ENCODE results near the gene CELF2. TPM values are rescaled to one million over a fixed set of nuclear protein-coding genes. Genes with fewer than 3 reads are reported as not detected.

CELF2 gene
- total RNA-seq, 4 donors from 2014 or later, result 28.7 to 55.4 (median 35.0) TPM

DNA sequence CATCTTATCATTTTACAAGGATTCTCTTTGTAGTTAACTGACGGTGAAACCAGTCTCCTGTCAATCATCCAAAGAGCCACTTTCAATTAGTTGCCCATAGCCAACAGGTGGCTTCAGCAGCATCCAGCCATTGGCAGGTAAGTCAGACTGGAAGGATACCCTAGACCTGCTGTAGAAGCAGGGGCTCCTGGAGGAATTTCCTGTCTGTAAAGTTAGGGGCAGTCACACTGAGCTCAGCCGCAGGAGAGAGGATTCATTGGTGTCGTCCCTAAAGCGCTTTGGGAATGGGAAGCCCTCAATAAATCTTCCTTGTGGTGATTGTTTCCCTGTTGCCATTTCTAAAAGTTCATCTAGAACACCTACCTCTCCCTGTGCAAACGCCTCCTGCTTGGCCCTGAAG is 140.4 kb downstream of the CELF2 start:
- no peaks in the 10 kb centered on the region for H3K27me3 ChIP-seq
- 97 to 99% methylated on average over 5 of the region's 5 CpGs for WGBS, 2 donors
- no peaks in the 10 kb centered on the region for H3K9me3 ChIP-seq
- no peak overlapping the region for H3K27ac ChIP-seq
- intact Hi-C loops (cut with DNase I), result no loop called here
- H3K4me1 ChIP-seq, result no peaks in the 10 kb centered on the region
- TF ChIP-seq POLR2A (IDR thresholded peaks at IDR 0.05), result no peak
- TF ChIP-seq CTCF (IDR thresholded peaks at IDR 0.05), result no peak
- H3K4me3 ChIP-seq (replicated peaks in 1 of 3), result no peak overlapping the region
- no peak for DNase-seq
- no peaks in the 10 kb centered on the region for H3K36me3 ChIP-seq

DNA sequence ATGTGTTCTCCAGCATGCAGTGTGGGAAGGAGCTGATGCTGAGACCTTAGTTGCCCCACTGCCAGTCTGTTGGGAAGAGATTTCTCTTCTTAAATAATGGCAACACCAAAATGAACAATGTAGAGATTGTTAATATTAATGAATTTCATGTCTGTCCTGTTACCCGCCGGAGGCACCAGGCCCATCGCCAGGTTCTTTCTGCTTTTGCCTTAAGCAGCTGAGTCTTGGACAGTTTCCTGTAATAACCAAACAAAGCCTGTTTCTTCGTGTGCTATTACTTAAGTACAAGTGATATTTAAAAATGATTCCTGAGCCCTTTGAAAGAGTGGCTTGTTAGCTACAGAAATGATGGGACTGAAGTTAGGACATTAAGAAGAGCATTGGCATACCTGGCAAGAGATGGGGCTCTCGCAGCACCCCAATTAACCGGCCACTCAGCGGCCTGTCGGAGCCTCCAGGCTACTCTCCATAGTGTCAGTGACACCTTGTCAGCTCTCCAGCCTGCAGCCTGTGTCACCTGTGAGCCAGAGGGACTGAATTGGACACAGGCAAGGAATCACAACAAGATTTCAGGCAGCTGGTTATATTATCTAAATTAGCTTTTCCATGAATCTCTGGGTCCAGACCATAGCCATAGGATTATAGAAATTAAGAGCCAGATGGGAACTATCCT is 142.0 kb downstream of the CELF2 start:
- 67 to 83% methylated on average over 8 of the region's 8 CpGs for WGBS, 2 donors
- no peaks in the 10 kb centered on the region for H3K36me3 ChIP-seq

DNA sequence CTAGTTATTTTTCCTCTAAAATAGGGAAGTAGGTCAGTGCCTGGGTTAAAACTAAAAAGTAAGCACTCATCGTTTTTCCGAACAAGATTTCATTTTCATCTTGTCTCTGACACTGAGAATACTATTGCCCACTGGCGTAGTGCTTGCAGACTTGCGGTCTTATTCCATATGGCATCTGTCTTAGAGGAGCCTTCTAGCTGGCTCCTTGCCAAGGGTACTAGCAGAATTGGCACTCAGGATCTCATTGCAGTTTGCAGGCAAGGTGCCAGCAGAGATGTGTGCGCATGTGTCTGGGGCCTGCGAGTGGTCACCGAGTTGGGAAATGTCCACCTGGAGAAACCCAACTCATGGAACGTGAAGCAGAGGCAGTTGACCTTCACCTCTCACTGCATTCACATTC is 143.4 kb downstream of the CELF2 start:
- Histone ChIP-seq H3K4me3 (replicated peaks in 1 of 3) (no peak overlapping the region), H3K9me3 (no peaks in the 10 kb centered on the region), H3K27me3 (no peaks in the 10 kb centered on the region), H3K36me3 (no peaks in the 10 kb centered on the region), H3K27ac (no peak overlapping the region), H3K4me1 (peaks cover 8 to 11% of the 10 kb centered on the region in 2 donors)
- no peak for TF ChIP-seq POLR2A (IDR thresholded peaks at IDR 0.05)
- no peak for TF ChIP-seq CTCF (IDR thresholded peaks at IDR 0.05)
- intact Hi-C loops (cut with DNase I), result no loop called here
- DNase-seq, result peak in 1 of 2 donors; percentile 14
- 91 to 92% methylated on average over 8 of the region's 8 CpGs for WGBS, 2 donors

More for the DNA sequence above, 142.0 kb downstream of the CELF2 start:
- Histone ChIP-seq H3K27me3 (no peaks in the 10 kb centered on the region), H3K4me3 (replicated peaks in 1 of 3) (no peak overlapping the region), H3K27ac (no peak overlapping the region), H3K4me1 (peaks cover 2 to 8% of the 10 kb centered on the region in 2 donors), H3K9me3 (no peaks in the 10 kb centered on the region)
- intact Hi-C loops (cut with DNase I), result no loop called here
- DNase-seq, result no peak
- TF ChIP-seq POLR2A (IDR thresholded peaks at IDR 0.05), result no peak
- TF ChIP-seq CTCF (IDR thresholded peaks at IDR 0.05), result no peak

DNA sequence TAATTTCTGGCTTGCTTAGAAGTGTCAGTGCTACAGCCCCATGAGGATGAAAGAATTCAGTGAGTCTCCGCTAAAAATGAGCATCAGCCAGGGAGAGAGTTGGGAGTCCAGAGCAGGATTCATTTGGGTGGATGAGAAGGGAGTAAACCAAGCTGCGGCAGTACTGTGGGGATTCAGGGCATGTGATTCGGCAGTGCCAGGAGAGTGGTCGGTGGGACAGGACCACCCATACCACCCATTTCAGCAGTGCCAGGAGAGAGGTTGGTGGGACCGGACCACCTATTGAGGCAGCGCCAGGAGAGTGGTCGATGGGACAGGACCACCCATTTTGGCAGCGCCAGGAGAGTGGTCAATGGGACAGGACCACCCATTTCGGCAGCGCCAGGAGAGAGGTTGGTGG is 144.2 kb downstream of the CELF2 start:
- H3K27ac ChIP-seq, result no peak overlapping the region
- WGBS, 2 donors, result 92 to 98% methylated on average over 10 of the region's 10 CpGs
- TF ChIP-seq CTCF (IDR thresholded peaks at IDR 0.05) (no peak), POLR2A (IDR thresholded peaks at IDR 0.05) (no peak)
- no peaks in the 10 kb centered on the region for H3K36me3 ChIP-seq
- H3K4me1 ChIP-seq, result peaks cover 8 to 11% of the 10 kb centered on the region in 2 donors
- H3K9me3 ChIP-seq, result no peaks in the 10 kb centered on the region
- DNase-seq, result no peak
- no peak overlapping the region for H3K4me3 ChIP-seq (replicated peaks in 1 of 3)
- no peaks in the 10 kb centered on the region for H3K27me3 ChIP-seq
- intact Hi-C loops (cut with DNase I), result no loop called here

DNA sequence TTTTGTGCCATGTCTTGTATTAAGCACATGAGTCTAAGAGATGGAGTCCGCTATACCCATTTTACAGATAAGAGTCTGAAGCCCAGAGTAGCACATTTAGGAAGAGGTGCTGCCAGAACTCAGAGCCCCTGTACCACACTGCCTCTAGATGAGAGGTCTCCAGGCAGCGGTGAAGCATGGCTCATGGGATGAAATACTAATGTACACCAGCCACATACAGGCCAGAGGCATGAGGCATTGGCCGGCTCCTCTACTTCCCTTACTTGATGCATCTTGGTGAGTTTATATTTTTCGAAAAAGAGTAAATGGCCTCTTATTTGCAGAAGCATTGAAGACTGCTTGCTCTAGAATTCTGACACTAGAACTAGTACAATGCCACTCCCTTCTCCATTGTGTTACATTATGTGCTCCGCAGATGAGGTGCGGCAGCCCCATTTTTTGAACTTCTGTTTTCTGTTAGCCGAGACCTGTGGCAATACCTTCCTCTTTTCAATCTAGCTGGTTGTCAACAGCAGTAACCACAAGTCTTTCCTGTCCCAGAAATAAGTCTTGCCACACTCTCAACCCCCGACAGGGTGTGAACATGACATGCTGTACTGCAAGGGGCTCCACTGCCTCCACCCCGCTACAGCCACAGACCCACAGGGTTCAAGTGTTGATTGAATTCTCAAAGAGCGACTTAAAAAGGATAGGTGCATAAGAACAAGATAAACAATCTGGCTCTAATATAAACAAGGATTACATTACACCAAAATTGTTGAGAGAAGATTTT is 145.3 kb downstream of the CELF2 start:
- intact Hi-C loops (cut with DNase I), result no loop called here
- DNase-seq, result peak; percentile 19 to 36
- H3K36me3 ChIP-seq, result no peaks in the 10 kb centered on the region
- TF ChIP-seq CTCF (IDR thresholded peaks at IDR 0.05), result no peak
- no peak overlapping the region for H3K4me3 ChIP-seq (replicated peaks in 1 of 3)
- no peak overlapping the region for H3K27ac ChIP-seq
- WGBS, 2 donors, result 82 to 92% methylated on average over 10 of the region's 10 CpGs
- no peaks in the 10 kb centered on the region for H3K27me3 ChIP-seq
- no peaks in the 10 kb centered on the region for H3K9me3 ChIP-seq
- peaks cover 8 to 11% of the 10 kb centered on the region in 2 donors for H3K4me1 ChIP-seq

Data from thyroid gland (tissue), 4 donors.